Fibroblast of mammary gland (primary cell): ENCODE measurements around the gene TMEM134.
"Not testable (repeated sequence)": the region's sequence is repeated elsewhere in the genome, so short reads cannot be mapped to it uniquely, and the experiment has no call there.

Experiments
- DNase-seq: peaks from one replicate; pipeline ENCODE4 v3.0.0-alpha.2; 2010; ENCODE audit warnings: low read depth
- H3K4me3 ChIP-seq: 2 replicates; pipeline ENCODE4 v1.5.1; 2011; ENCODE audit warnings: low read depth, mild to moderate bottlenecking, low read length, moderate library complexity; ENCODE audit not compliant: control insufficient read depth
- CTCF ChIP-seq: conservative IDR thresholded peaks from 2 replicates; pipeline ENCODE4 v1.5.1; 2011; ENCODE audit warnings: low read depth, low read length, inconsistent platforms; ENCODE audit not compliant: control insufficient read depth, insufficient read depth

TMEM134 gene

GRCh38 chr11:67468759-67469507 lies at the start of gene TMEM134:
Gene TMEM134, minus strand, starts transcription at chr11:67469251. Its CDS starts 59 bp downstream, at chr11:67469192.
- peak within 1 kb of the TSS; percentile 70 for H3K4me3 ChIP-seq
- DNase-seq = peak; percentile 87
- TF ChIP-seq CTCF = no peak

- no peak for TF ChIP-seq CTCF
- no peak overlapping the region for H3K4me3 ChIP-seq
- no peak for DNase-seq
Observed at GRCh38 chr11:67517784-67518552, 48.9 kb upstream of the TMEM134 start.

- no peak for TF ChIP-seq CTCF
- DNase-seq = no peak
Observed at GRCh38 chr11:67516806-67517205, 47.8 kb upstream of the TMEM134 start.

GRCh38 chr11:67514116-67514515 lies 45.1 kb upstream of the TMEM134 start:
- no peak for TF ChIP-seq CTCF
- H3K4me3 ChIP-seq = no peak overlapping the region
- no peak for DNase-seq

More at GRCh38 chr11:67516806-67517205, 47.8 kb upstream of the TMEM134 start:
- no peak overlapping the region for H3K4me3 ChIP-seq

GRCh38 chr11:67511558-67511957 lies 42.5 kb upstream of the TMEM134 start:
- not testable (repeated sequence) for DNase-seq

GRCh38 chr11:67510023-67510345 lies 40.9 kb upstream of the TMEM134 start:
- no peak for DNase-seq
- TF ChIP-seq CTCF = no peak
- H3K4me3 ChIP-seq = no peak overlapping the region

More at GRCh38 chr11:67511558-67511957, 42.5 kb upstream of the TMEM134 start:
- H3K4me3 ChIP-seq = not testable (repeated sequence)

- DNase-seq = peak; percentile 92
- peak overlapping the region; percentile 72 for H3K4me3 ChIP-seq
- TF ChIP-seq CTCF = no peak
Observed at GRCh38 chr11:67508486-67509121, 39.6 kb upstream of the TMEM134 start.
